Prostate gland (tissue), 1 donor: ENCODE results near the gene AQP3.

Experiments
- POLR2A ChIP-seq: fragments of 450-650 bp; IDR thresholded peaks from one replicate; pipeline ENCODE4 v1.6.1; 2016; ENCODE audit warnings: antibody characterized with exemption, mild to moderate bottlenecking
- POLR2AphosphoS5 ChIP-seq: sonication (generic); formaldehyde crosslinking; IDR thresholded peaks from one replicate; pipeline ENCODE4 v1.6.1; 2017; ENCODE audit warnings: antibody characterized with exemption

DNA sequence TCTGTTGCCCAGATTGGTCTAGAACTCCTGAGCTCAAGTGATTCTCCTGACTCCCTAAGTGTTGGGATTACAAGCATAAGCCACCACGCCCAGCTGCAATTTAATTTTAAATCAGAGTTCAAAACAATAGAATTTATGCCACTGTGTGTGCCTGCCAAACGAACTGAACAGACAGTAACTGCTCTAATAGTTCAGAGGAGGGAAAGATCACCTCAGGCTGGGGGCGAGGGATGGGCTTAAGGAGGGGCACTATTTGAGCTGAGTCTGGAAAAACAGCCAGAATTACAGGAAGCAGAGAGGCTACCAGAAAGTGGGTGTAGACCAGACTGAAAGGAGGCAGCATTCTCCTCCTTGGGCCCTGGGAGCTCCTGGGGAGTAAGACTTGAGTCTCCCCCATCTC is 14.1 kb upstream of the AQP3 start:
- TF ChIP-seq POLR2A, result no peak
- no peak for TF ChIP-seq POLR2AphosphoS5
